Lower lobe of right lung (tissue), 2 donors: ENCODE results near the gene ITGA11. TPM values are rescaled to one million over a fixed set of nuclear protein-coding genes. Genes with fewer than 3 reads are reported as not detected.

ENCODE experiments used
- ATAC-seq, 2 donors: fragments of 200-7000 bp; cut with Tn5 transposase; one replicate each; pipeline ENCODE4 v1.9.1; 2020 to 2022; ENCODE audit warnings: mild to moderate bottlenecking in 2 of 2, moderate library complexity in 2 of 2
- DNase-seq: peaks from one replicate; pipeline ENCODE4 v3.0.0-alpha.2; 2020
- H3K27ac ChIP-seq: fragments of 200-600 bp; one replicate; pipeline ENCODE4 v1.8.0; 2022
- H3K27me3 ChIP-seq: fragments of 200-600 bp; one replicate; pipeline ENCODE4 v1.8.0; 2022; ENCODE audit warnings: low read depth
- H3K36me3 ChIP-seq: fragments of 200-600 bp; one replicate; pipeline ENCODE4 v1.8.0; 2022; ENCODE audit warnings: mild to moderate bottlenecking
- H3K4me1 ChIP-seq: fragments of 200-600 bp; one replicate; pipeline ENCODE4 v1.8.0; 2022
- H3K4me3 ChIP-seq: fragments of 200-600 bp; one replicate; pipeline ENCODE4 v1.8.0; 2022; ENCODE audit warnings: mild to moderate bottlenecking
- H3K9me3 ChIP-seq: fragments of 200-600 bp; one replicate; pipeline ENCODE4 v1.8.0; 2022
- CTCF ChIP-seq: fragments of 200-600 bp; IDR thresholded peaks from one replicate; pipeline ENCODE4 v1.8.0; 2022; ENCODE audit warnings: antibody characterized with exemption, mild to moderate bottlenecking
- intact Hi-C: fragments of 100-400 bp; cut with DNase I; formaldehyde crosslinking; loops from one replicate; pipeline ENCODE4 v1.11.0; 2022
- total RNA-seq: library from RNA; stranded (reverse); fragmentation: NEBNext Ultra II Directional; extraction: Animal tissue kit (Norgen Biotek cat#: 25700); gene quantifications from one replicate; pipeline ENCODE4 v1.2.1, GENCODE V29; 2021
- donor health status: DM: no; HTN: yes; CAD: no; lungs with severe emphysema.

Gene ITGA11
- total RNA-seq, 1 donor from 2014 or later, result 2.7 TPM

DNA sequence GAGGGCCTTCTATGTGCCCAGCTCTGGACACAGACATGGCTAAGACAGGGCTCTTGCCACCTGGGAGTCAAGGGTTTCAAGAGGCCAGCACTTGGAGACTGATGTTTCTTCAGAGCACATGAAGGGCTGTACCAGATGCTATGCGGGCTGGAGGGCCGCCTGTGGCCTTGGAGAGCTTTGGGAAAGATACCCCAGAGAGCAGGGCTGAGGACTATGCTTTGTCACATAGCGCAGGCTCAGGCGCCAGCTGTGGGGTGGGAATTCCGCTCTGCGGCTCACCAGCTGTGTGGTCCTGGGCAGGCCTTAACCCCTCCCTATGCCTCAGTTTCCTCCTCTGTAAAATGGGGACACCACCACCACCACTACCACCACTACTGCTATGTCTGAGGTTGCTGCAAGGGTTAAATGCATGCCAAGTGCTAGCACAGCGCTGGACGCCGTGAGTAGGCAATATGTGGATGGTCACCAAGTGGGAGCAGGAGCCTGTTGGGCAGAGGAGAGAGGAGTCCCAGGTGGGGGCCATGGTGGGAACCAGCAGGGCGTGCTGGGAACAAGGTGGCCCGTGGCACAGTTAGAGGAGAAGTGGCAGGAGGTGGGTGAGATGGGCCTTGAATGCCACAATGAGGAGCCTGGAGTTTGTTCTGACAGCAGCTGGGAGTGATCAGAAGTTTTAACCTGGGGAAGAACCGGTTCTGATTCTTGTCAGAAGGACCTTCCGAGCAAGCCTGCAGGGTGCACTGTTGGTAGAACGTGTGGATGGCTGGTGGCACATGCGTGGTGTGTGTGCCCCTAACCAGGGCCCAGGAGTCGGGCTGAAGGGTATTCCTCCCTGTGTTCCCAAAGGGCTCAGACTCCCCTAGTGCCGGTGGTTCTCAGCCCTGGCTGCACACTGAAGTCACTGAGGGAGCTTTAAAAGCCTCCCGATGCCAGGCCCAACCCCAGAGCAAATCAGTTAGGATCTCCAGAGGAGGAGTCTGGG, 112.7 kb downstream of the ITGA11 start:
- ATAC-seq, result no peak
- H3K9me3 ChIP-seq, result no peaks in the 10 kb centered on the region
- H3K27ac ChIP-seq, result no peak overlapping the region
- intact Hi-C loops, result no loop called here
- H3K36me3 ChIP-seq, result no peaks in the 10 kb centered on the region
- H3K27me3 ChIP-seq, result peaks cover 6% of the 10 kb centered on the region
- H3K4me3 ChIP-seq, result no peak overlapping the region
- no peak for DNase-seq
- no peaks in the 10 kb centered on the region for H3K4me1 ChIP-seq
- TF ChIP-seq CTCF, result no peak

DNA sequence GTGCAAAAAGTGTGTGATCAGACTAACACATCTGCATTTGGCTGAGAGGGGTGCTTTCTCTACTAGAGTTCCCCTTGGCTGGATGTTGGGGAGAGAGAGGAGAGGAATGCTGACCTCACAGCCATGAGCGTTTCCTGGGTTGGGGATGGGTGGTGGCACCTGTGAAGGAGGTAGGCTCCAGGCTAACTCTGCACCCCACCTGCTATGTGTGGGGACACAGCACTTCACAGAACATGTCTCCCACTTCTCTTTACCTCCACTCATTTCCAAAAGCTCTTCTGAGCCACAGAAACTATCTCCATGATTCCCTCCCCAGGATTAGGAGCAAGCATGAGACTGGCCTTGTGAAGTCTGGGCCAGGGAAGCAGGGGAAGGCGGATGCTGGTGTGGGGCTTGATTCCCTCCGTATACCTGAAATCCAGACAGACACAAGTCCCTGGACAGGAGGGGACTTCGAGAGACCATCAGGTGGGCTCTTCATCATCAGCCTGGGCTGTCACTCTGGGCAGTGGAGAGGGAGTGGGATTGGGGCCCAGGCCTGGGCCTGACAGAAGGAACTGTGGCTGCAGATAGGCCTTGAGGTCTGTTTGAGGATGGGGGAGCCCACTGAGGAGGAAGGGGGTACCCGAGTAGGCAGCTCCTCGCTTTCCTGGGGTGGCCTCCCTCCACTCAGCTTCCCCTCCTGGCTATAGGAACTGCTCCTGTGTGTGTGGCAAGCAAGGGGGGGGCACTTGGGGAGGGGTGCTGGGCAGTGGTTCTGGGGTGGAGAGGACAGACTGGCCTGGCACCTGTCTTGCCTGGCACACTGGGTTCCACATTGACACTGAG, 113.7 kb downstream of the ITGA11 start:
- ATAC-seq (no peak), DNase-seq (no peak)
- no peaks in the 10 kb centered on the region for H3K36me3 ChIP-seq
- H3K4me1 ChIP-seq, result no peaks in the 10 kb centered on the region
- intact Hi-C loops, result no loop called here
- peaks cover 6% of the 10 kb centered on the region for H3K27me3 ChIP-seq
- no peak for TF ChIP-seq CTCF
- no peaks in the 10 kb centered on the region for H3K9me3 ChIP-seq
- no peak overlapping the region for H3K27ac ChIP-seq
- H3K4me3 ChIP-seq, result no peak overlapping the region

GRCh38 chr15:68317281-68318007, 114.5 kb downstream of the ITGA11 start:
- no peak overlapping the region for H3K27ac ChIP-seq
- ATAC-seq (no peak), DNase-seq (no peak)
- H3K9me3 ChIP-seq, result no peaks in the 10 kb centered on the region
- intact Hi-C loops, result no loop called here
- no peaks in the 10 kb centered on the region for H3K36me3 ChIP-seq
- H3K4me3 ChIP-seq, result no peak overlapping the region
- no peaks in the 10 kb centered on the region for H3K4me1 ChIP-seq
- H3K27me3 ChIP-seq, result peaks cover 6% of the 10 kb centered on the region
- TF ChIP-seq CTCF, result no peak

- no peak overlapping the region for H3K4me3 ChIP-seq
- DNase-seq, result no peak
- ATAC-seq, result no peak
- H3K9me3 ChIP-seq, result no peaks in the 10 kb centered on the region
- no peaks in the 10 kb centered on the region for H3K36me3 ChIP-seq
- peaks cover 6% of the 10 kb centered on the region for H3K27me3 ChIP-seq
- no peaks in the 10 kb centered on the region for H3K4me1 ChIP-seq
- intact Hi-C loops, result no loop called here
- H3K27ac ChIP-seq, result no peak overlapping the region
- no peak for TF ChIP-seq CTCF
Measured at GRCh38 chr15:68316061-68316804, 115.7 kb downstream of the ITGA11 start.
